HEK293T (cell line): ENCODE data around the gene CPNE2.

Source experiments
- CTCF ChIA-PET: fragments of 350-600 bp; formaldehyde crosslinking; extraction: SDS; loops from one replicate; lab custom pipeline; 2021; ENCODE audit warnings: antibody characterized with exemption, inconsistent platforms; lab: Yijun Ruan, JAX
- POLR2A ChIA-PET: fragments of 350-600 bp; formaldehyde crosslinking; extraction: SDS; loops from one replicate; lab custom pipeline; 2020; ENCODE audit warnings: antibody characterized with exemption, inconsistent platforms; lab: Yijun Ruan, JAX
- DNase-seq: peaks from one replicate; pipeline ENCODE4 v3.0.0; 2012; ENCODE audit warnings: mixed read lengths; ENCODE audit errors: extremely low spot score
- ARNT ChIP-seq: fragments of 450-650 bp; IDR thresholded peaks from 2 replicates; pipeline ENCODE4 v1.6.1; 2017; ENCODE audit warnings: mild to moderate bottlenecking
- BHLHE40 ChIP-seq: fragments of 450-650 bp; IDR thresholded peaks from 2 replicates; pipeline ENCODE4 v1.6.1; 2016; ENCODE audit warnings: mild to moderate bottlenecking, moderate library complexity, borderline replicate concordance
- CTBP1 ChIP-seq: fragments of 450-650 bp; IDR thresholded peaks from 2 replicates; pipeline ENCODE4 v1.6.1; 2016; ENCODE audit warnings: borderline replicate concordance
- ELF4 ChIP-seq: fragments of 450-650 bp; IDR thresholded peaks from 2 replicates; pipeline ENCODE4 v1.6.1; 2017; ENCODE audit warnings: antibody characterized with exemption
- FOXA1 ChIP-seq: fragments of 450-650 bp; IDR thresholded peaks from 2 replicates; pipeline ENCODE4 v1.6.1; 2016; ENCODE audit warnings: mild to moderate bottlenecking
- FOXK2 ChIP-seq: fragments of 450-650 bp; IDR thresholded peaks from 2 replicates; pipeline ENCODE4 v1.6.1; 2016; ENCODE audit warnings: mild to moderate bottlenecking
- FOXM1 ChIP-seq: fragments of 450-650 bp; IDR thresholded peaks from 2 replicates; pipeline ENCODE4 v1.6.1; 2017; ENCODE audit warnings: mild to moderate bottlenecking, borderline replicate concordance
- HDGF ChIP-seq: fragments of 450-650 bp; IDR thresholded peaks from 2 replicates; pipeline ENCODE4 v1.6.1; 2017; ENCODE audit warnings: antibody characterized with exemption, borderline replicate concordance
- L3MBTL2 ChIP-seq: fragments of 450-650 bp; conservative IDR thresholded peaks from 2 replicates; pipeline ENCODE4 v1.6.1; 2016; ENCODE audit warnings: mild to moderate bottlenecking
- LEF1 ChIP-seq: fragments of 450-650 bp; IDR thresholded peaks from 2 replicates; pipeline ENCODE4 v1.6.1; 2017; ENCODE audit warnings: mild to moderate bottlenecking, borderline replicate concordance
- NFRKB ChIP-seq: fragments of 450-650 bp; IDR thresholded peaks from 2 replicates; pipeline ENCODE4 v1.6.1; 2016; ENCODE audit warnings: mild to moderate bottlenecking, moderate library complexity
- PKNOX1 ChIP-seq: fragments of 450-650 bp; IDR thresholded peaks from 2 replicates; pipeline ENCODE4 v1.6.1; 2016
- SP1 ChIP-seq: fragments of 450-650 bp; IDR thresholded peaks from 2 replicates; pipeline ENCODE4 v1.6.1; 2017
- SUZ12 ChIP-seq: fragments of 450-650 bp; IDR thresholded peaks from 2 replicates; pipeline ENCODE4 v1.6.1; 2016; ENCODE audit warnings: mild to moderate bottlenecking
- TARDBP ChIP-seq: fragments of 450-650 bp; IDR thresholded peaks from 2 replicates; pipeline ENCODE4 v1.6.1; 2016
- ZNF384 ChIP-seq: fragments of 450-650 bp; IDR thresholded peaks from 2 replicates; pipeline ENCODE4 v1.6.1; 2016

The CPNE2 gene

GRCh38 chr16:57084257-57084770 is 8.1 kb upstream of the CPNE2 start:
- peak; percentile 83 for DNase-seq
- POLR2A ChIA-PET, result interaction anchor here (0.9 to 1.1 kb wide), 2 partner anchors 9 to 153 kb away, joined by 3 read pairs; partner anchors contain the start of gene CPNE2
- CTCF ChIA-PET, result interaction anchor here (0.5 to 2.7 kb wide), 9 partner anchors 9 to 82 kb away, joined by 3 to 11 read pairs (median 3); partner anchors contain the start of gene CPNE2
- TF ChIP-seq FOXK2, result no peak
- TF ChIP-seq SP1, result no peak
- no peak for TF ChIP-seq CTBP1
- no peak for TF ChIP-seq SUZ12
- no peak for TF ChIP-seq LEF1
- no peak for TF ChIP-seq ARNT
- TF ChIP-seq FOXM1, result no peak
- no peak for TF ChIP-seq BHLHE40
- TF ChIP-seq NFRKB, result no peak
- no peak for TF ChIP-seq PKNOX1
- no peak for TF ChIP-seq ELF4
- TF ChIP-seq L3MBTL2, result no peak
- no peak for TF ChIP-seq FOXA1
- TF ChIP-seq ZNF384, result no peak
- no peak for TF ChIP-seq TARDBP
- TF ChIP-seq HDGF, result no peak

GRCh38 chr16:57084996-57085395 is 7.4 kb upstream of the CPNE2 start:
- no peak for DNase-seq
- POLR2A ChIA-PET, result interaction anchor here (1.1 kb wide), 1 partner anchor 8 kb away, joined by 3 read pairs; the partner anchor contains the start of gene CPNE2
- CTCF ChIA-PET, result interaction anchor here (0.5 to 2.7 kb wide), 6 partner anchors 8 to 82 kb away, joined by 3 to 11 read pairs (median 3); partner anchors contain the start of gene CPNE2
- no peak for TF ChIP-seq FOXK2
- TF ChIP-seq ELF4, result no peak
- no peak for TF ChIP-seq CTBP1
- TF ChIP-seq ARNT, result no peak
- no peak for TF ChIP-seq PKNOX1
- TF ChIP-seq TARDBP, result no peak
- TF ChIP-seq NFRKB, result no peak
- TF ChIP-seq HDGF, result no peak
- no peak for TF ChIP-seq FOXA1

- ChIA-PET CTCF (no interaction called here), POLR2A (no interaction called here)
- DNase-seq, result no peak
- no peak for TF ChIP-seq HDGF
- TF ChIP-seq TARDBP, result no peak
- no peak for TF ChIP-seq SUZ12
- no peak for TF ChIP-seq FOXA1
- no peak for TF ChIP-seq L3MBTL2
- TF ChIP-seq SP1, result no peak
- no peak for TF ChIP-seq ARNT
- TF ChIP-seq CTBP1, result no peak
- TF ChIP-seq FOXK2, result no peak
- no peak for TF ChIP-seq LEF1
- no peak for TF ChIP-seq BHLHE40
Measured at GRCh38 chr16:57087003-57087402, 5.4 kb upstream of the CPNE2 start.

GRCh38 chr16:57089406-57089805 is 3.0 kb upstream of the CPNE2 start:
- no peak for DNase-seq
- CTCF ChIA-PET, result interaction anchor here (0.6 kb wide), 1 partner anchor 206 kb away, joined by 3 read pairs; no protein-coding TSS in a partner anchor
- TF ChIP-seq ELF4 (no peak), L3MBTL2 (no peak), SUZ12 (no peak), TARDBP (no peak), ZNF384 (no peak), FOXA1 (no peak), FOXK2 (no peak), LEF1 (no peak), FOXM1 (no peak), CTBP1 (no peak), SP1 (no peak), HDGF (no peak)
- POLR2A ChIA-PET, result no interaction called here

GRCh38 chr16:57091200-57091974 is 996 bp upstream of the CPNE2 start:
- ChIA-PET CTCF (interaction anchor here (0.6 to 1.5 kb wide), 2 partner anchors 53 to 123 kb away, joined by 3 read pairs; no protein-coding TSS in a partner anchor), POLR2A (interaction anchor here (1.6 to 2.0 kb wide), 2 partner anchors 103 to 154 kb away, joined by 4 read pairs; partner anchors contain the start of gene ARL2BP)
- TF ChIP-seq ARNT (no peak), HDGF (no peak), PKNOX1 (peak; percentile 81)
- peak; percentile 38 for DNase-seq
